HG03103 (cell line): ENCODE data around the gene HSPB6.
"Not testable (repeated sequence)": the region's sequence is repeated elsewhere in the genome, so short reads cannot be mapped to it uniquely, and the experiment has no call there.

Experiments used
- ATAC-seq: cut with Tn5 transposase; IDR thresholded peaks from one replicate; pipeline ENCODE4 v1.9.1; 2021; ENCODE audit warnings: low read depth; ENCODE audit not compliant: unreplicated experiment

HSPB6 gene

DNA sequence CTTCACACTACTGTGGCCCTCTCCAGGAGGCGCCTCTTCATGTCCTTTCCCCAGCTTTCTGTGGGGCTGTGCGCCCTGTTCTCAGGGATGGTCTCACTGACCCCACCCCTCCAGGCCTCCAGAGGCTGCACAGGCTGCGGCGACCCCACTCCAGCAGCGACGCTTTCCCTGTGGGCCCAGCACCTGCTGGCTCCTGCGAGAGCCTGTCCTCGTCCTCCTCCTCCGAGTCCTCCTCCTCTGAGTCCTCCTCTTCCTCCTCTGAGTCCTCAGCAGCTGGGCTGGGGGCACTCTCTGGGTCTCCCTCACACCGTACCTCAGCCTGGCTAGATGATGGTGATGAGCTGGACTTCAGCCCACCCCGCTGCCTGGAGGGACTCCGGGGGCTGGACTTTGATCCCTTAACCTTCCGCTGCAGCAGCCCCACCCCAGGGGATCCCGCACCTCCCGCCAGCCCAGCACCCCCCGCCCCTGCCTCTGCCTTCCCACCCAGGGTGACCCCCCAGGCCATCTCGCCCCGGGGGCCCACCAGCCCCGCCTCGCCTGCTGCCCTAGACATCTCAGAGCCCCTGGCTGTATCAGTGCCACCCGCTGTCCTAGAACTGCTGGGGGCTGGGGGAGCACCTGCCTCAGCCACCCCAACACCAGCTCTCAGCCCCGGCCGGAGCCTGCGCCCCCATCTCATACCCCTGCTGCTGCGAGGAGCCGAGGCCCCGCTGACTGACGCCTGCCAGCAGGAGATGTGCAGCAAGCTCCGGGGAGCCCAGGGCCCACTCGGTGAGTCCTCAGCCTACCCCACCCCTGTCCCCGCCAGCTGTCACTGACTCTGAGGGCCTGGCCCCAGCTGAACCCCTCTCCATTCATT lies 29.7 kb upstream of the HSPB6 start:
- no peak for ATAC-seq

DNA sequence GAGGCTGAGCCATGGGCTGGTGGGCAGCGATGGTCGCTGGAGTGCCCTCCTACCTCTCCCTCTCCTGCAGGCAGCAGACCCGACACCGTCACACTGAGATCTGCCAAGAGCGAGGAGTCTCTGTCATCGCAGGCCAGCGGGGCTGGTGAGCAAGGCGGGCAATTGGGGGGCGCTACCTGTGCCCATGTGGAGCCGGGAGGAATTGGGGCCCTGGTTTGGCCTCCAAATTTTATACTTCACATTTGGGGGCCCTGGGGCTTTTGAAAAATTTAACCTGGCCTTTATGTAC lies 28.5 kb upstream of the HSPB6 start:
- ATAC-seq, result no peak

DNA sequence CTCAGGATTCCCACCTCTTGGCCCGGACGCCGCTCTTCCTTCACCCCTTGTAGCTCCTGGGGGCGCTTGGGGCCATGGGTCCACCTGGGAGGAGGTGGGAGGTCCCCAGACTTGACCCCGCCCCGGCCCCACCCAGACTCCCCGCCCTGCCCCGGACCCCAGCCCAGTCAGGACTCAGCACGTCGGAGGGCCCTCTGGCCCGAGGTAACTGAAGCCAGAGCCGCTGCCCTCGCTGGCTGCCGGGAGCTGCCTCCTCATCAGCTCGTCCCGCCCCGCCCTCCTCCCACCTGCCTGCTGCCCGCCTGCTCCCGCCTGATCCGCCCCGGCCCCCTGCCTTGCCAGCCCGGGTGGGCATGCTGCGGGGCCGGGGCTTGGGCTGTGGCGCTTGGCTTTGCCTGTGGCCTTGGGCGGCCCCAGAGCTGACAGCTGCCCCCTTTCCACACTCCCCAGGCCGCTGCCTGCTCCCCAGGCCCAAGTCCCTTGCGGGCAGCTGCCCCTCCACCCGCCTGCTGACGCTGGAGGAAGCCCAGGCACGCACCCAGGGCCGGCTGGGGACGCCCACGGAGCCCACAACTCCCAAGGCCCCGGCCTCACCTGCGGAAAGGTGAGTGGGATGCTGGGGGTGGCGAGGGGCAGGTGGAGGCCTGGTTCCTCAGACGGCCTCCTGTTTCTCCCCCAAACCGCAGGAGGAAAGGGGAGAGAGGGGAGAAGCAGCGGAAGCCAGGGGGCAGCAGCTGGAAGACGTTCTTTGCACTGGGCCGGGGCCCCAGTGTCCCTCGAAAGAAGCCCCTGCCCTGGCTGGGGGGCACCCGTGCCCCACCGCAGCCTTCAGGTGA lies 27.9 kb upstream of the HSPB6 start:
- no peak for ATAC-seq

DNA sequence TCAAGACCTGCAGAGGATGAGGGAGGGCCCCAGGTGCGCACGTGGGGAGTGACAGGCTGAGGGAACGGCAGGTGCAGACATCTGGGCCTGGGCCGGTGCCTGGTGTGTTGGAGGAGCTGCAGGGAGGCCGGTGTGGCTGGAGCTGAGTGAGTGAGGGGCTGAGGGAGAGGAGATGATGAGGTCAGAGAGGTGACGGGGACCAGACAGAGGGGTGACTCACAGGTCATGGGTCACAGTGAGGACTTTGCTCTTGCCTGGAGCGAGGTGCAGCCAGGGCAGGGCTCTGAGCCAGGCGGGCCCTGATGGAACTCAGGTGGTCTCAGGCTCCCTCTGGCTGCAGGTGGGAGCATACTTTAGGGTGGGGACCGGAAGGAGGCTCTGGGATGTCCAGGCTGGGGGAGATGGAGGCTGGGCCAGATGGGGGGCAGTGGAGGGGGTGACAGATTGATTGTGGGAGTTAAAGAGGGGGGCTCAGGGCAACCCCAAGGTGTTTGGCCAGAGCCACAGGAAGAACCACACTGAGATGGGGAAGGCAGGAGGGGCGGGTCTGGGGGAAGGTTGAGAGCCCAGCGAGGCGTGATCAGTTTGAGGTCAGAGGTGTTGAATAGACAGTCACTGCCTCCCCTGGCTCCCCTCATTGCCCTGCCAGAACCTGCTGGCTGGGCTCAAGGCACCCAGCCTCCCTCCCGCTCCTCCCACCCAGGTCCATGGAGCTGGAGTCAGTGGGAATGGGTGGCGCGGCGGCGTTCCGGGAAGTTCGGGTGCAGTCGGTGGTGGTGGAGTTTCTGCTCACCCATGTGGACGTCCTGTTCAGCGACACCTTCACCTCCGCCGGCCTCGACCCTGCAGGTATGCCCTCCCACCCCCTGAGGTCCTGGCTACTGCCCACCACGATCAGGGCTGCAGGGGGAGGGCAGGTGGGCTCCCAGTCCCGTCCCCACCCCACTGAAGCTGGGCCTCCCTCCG lies 26.9 kb upstream of the HSPB6 start:
- ATAC-seq, result no peak

DNA sequence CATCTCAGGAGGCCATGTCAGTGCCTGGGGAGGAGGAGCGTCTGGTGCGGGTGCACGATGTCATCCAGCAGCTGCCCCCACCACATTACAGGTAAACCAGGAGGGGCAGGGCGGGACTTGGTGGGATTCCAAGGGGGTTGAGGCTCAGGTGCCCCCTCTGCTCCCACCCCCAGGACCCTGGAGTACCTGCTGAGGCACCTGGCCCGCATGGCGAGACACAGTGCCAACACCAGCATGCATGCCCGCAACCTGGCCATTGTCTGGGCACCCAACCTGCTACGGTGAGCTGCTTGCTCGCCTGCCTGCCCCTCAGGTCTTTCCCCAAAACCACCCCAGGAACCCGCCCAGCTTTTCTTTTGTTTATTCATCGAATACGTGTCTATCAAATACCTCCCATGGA lies 25.8 kb upstream of the HSPB6 start:
- ATAC-seq, result no peak

DNA sequence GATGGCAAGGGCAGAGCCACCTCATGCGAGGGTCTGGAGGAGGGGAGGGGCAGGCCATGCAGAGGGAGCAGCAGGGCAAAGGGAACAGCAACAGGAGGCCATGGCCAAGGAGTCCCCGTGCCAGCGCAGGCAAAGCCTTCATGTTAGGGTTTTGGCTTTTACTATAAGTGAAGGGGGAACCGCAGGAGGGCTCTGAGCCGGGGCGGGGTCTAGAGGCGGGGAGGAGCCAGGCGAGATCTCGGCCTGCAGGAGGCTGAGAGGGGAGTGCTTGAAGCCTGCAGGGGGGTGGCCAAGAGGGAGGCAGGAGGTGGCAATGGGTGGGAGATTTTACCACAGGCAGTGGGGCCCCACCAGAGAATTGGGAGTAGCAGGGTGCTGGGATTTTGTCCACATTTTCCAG lies 24.8 kb upstream of the HSPB6 start:
- ATAC-seq, result no peak

DNA sequence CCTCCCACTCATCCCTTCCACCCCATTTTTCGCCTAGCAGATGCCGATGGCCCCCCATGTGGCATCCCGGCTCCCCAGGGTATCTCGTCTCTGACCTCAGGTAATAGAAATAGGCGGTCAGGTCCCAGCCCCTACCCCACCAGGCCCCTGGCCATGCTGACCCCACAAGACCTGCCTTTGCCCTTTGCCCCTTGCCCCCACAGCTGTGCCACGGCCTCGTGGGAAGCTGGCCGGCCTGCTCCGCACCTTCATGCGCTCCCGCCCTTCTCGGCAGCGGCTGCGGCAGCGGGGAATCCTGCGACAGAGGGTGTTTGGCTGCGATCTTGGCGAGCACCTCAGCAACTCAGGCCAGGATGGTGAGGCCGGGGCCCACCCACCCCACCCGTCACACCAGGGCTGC lies 23.9 kb upstream of the HSPB6 start:
- no peak for ATAC-seq

DNA sequence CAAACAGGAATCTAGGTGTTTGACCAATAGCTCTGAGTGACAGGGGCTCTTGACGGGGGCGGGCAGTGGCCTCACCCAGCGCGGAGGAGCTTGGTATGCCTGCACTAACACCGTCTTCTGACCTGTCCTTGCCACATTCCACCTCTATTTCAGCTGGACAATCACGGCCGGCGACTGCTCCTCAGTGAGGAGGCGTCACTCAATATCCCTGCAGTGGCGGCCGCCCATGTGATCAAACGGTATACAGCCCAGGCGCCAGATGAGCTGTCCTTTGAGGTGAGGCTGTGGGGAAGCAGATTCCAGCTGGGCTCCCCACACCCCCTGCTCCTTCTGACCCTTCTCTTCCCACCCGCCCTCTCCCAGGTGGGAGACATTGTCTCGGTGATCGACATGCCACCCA lies 23.2 kb upstream of the HSPB6 start:
- no peak for ATAC-seq

DNA sequence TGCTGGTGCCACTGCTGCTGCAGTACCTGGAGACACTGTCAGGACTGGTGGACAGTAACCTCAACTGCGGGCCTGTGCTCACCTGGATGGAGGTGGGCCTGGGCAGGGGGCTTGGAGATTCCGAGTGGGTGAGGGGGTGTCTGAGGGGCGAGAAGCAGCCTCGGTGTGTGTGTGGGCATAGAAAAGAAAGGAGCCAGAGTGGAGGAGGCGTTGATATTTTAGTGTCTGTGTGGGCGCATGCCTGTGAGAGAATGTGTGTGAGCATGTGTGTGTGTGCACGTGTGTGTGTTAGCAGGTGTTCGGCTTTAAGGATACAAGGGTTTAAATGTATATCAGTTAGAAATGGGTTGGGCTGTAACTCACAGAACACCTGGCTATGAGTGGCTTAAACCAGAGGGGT lies 22.2 kb upstream of the HSPB6 start:
- ATAC-seq, result no peak

DNA sequence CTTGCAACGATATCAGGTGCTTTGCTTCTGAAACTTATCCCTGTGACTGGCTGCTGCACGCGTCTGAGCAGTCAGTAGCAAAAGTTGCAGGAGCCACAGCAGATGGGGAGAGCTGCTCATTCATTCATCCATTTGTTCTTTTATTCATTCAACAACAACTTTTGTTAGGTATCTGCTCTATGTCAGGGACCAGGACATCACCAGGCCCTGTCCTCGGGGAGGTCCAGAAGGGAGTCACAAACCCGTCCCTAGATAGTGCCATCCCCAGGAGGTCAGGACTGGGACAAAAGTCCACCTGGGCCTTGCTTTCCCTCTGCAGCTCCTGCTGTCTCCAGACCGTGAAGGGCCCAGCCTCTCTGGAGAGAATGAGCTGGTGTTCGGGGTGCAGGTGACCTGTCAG lies 21.1 kb upstream of the HSPB6 start:
- no peak for ATAC-seq

DNA sequence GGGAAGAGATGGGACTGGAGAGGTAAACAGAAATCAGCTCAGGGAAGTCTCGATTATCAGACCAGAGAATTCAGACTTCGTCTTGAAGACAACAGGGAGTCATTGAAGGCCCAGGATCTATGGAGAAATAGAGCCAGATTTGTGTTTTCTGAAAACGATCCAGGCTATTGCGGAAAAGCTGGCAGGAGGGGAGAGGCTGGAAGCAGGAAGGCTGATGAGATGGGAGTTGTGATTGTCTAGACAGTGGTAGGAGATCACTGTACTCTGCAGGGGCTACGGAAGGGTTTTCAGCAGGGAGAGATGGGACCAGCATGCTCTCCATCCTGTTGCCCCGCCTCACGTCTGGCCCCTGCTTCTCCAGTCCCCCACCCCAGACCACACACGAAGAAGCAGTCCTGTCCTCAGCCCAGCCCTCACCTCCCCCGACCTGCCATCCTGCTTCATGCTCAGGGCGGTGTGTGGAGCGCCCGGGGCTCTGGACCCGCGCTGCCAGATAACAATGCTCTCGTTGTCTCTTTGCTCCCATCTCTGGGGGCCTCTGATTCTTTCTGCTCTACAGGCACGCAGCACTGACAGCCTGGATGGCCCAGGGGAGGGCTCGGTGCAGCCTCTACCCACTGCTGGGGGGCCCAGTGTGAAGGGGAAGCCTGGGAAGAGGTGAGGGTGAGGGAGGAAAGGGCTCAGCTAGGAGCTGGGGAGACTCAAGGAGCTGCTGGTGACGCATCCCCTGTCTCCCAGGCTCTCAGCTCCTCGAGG lies 20.4 kb upstream of the HSPB6 start:
- ATAC-seq, result no peak

DNA sequence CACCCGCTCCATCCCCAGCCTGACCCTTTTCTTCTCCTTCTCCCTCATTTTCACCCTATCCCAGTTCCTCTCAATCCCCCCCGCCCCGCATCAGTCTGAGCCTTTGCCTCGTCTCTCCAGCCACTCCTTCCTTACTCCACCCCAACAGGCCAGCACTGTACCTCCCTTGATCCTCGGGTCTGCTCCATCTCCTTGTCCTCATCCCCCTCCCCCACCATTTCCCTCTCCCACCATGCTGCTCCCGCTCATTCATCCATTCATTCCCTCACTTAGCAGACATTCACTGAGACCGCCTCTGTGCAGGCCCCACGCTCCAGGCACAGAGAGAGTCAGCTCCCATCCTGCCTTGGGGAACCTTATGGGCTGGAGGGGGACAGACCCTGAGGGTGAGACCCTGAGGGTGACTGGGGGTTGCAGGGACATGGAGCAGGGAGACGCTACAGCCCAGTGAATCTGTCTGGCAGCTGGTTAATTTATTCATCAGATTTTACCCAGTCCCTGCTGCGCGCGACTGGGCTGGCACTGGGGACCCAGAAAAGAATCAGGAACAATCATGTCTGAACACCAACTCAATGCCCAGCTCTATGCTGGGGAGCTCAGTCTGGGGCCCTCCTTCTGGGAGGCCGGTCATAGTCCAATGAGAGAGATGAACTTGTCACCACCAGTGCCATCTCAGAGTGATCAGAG lies 19.4 kb upstream of the HSPB6 start:
- ATAC-seq, result no peak

DNA sequence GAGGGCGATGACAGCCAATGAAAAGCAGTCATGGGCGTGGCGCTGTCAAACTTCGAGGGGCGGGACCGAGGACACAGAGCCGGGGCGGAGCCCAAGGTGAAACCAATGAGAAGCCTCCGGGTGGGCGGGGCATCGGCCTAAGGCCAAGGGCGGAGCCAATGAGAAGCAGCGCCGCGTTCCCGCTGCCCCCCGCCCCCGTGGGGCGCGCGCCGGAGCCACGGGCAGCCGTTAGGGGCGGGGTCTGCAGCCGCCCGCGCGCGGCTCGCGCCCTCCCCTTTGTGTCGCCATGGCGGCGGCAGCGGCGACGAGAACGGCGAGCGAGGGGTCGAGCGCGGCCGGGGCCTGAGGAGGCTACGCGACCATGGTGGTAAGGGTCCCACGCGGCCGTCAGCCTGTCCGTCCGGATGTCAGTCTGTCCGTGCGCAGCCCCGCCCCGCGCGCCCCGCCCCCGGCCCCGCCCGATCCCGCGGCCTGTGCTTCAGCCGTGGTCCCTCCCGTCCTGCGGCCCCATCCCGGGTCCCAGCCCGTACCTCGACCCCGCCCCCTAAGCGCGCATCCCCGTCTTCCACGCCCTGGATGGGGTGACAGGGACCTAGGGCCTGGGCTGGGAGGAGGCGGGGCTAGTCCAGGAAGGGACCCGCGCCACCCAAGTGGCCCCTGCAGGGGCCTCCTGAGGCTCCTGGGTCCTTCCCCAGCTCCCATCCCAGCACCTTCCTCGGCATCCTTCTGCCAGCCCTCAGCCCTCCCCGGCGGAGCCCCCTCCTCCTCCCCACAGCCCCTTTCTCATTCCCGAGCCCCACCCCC lies 18.7 kb upstream of the HSPB6 start, which contains the start of gene ARHGAP33:
TSS of gene ARHGAP33 (plus strand) at position 267 of the 804 bp plus-strand sequence. CDS start at position 362, 95 bp downstream.
- ATAC-seq, result peak; percentile 80

DNA sequence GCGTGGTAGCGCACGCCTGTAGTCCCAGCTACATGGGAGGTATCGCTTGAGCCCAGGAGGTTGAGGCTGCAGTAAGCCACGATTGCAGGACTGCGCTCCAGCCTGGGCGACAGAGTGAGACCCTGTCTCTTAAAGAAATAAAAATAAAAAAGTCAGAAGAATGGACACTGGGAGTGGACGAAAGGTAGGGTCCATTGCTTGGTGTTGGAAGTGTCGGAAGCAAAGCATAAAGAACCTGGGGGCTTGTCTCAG lies 18.1 kb upstream of the HSPB6 start:
- ATAC-seq, result no peak

DNA sequence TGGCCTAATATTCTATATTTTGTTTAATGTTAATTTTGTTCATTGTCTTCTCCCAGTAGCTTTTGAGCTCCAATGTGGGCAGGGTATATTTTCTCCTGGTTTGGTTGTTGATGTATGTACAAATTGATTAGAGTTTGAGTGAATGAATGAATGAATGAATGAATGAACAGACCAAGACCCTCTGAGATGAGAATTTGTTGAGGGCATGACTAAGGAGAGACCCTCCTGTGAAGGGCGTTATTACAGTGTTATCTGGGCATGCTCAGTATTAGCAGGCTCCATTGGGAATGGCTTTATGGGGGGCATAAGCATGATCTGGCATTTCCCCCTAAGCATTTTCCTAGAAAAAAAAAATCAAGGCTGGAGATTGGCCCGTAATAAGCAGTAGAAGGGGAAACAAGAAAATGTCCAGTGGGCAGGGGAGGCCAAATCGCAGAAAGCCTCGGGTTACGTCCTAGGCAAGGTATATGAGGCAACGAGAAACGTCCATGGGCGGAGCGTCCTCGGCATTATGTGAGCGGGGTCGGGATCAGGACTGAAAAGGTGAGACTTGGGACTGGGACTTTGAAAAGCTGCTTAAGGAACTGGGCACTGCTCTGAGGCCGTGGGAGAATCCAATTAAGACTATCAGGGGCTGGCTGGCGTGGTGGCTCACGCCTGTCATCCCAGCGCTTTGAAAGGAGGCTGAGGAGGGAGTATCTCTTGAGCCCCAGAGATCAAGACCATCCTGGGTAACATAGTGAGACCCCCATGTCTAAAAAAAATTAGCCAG lies 17.6 kb upstream of the HSPB6 start:
- ATAC-seq, result no peak

DNA sequence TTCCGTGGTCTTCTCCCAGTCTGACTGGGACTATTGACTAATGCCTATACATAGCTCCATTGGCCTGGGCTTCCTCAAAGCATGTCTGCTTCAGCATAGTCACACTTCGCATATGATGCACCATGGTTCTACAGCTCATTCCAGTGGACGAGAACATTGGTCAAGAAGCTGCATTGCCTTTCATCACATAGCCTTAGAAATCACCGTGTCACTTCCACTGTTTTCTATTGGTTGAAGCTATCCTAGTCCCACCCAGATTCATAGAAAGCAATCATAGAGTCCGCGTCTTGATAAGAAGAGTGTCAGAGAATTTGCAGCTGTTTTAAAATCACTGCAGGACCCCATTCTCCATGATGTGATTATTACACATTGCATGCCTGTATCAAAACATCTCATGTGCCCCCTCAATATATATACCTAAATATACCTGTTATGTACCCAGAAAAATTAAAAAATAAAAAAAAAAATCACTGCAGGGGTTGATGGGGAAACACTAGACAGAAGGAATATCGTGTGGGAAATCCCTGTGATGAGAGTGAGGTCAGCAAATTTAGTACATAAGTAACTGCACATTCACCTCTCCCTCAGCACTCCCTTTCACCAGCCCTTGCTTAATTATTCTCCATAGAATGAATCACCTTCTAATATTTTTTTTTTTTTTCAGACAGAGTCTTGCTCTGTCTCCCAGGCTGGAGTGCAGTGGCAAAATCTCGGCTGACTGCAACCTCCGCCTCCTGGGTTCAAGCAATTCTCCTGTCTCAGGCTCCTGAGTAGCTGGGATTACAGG lies 16.4 kb upstream of the HSPB6 start:
- ATAC-seq, result no peak

DNA sequence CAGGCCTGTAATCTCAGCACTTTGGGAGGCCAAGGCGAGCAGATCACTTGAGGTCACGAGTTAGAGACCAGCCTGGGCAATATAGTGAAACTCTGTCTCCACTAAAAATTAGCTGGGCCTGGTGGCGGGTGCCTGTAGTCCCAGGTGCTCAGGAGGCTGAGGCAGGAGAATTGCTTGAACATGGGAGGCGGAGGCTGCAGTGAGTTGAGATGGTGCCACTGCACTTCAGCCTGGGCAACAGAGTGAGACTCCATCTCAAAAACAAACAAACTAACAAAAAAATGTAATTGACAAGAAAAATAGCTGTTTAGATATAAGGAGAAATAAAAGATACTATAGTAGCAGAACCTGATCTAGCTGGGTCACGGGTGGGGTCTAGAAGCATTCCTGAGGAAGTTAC lies 15.5 kb upstream of the HSPB6 start:
- ATAC-seq, result not testable (repeated sequence)

DNA sequence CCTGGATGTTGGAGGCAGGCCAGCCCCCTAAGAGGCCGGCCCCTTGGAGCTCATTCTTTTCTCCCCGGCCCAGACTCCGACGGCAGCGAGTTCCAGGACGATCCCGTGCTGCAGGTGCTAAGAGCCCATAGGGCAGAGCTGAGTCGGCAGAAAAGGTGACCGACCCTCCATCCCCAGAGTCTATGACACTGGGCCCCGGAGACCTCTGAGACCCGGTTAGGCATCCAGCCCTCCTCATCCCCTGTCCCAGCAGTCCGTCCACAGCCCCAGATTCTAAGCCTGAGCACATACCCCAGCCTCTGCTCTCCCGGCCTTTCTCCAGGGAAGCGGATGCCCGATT lies 11.2 kb upstream of the HSPB6 start:
- no peak for ATAC-seq
